Stimulated activated CD4-positive, alpha-beta T cell treated with anti-CD3 and anti-CD28 coated beads, TNF-alpha, amount 100 ng/mL, for 48 hours (primary cell): ENCODE data around the gene CDHR5.

Experiments used
- DNase-seq, 3 donors: peaks; one replicate each; pipeline ENCODE4 v3.0.0-alpha.2; 2020; ENCODE audit warnings: low read depth in 3 of 3

The CDHR5 gene

GRCh38 chr11:567011-567628, 57.6 kb downstream of the CDHR5 start:
- no peak for DNase-seq
